Activated naive CD4-positive, alpha-beta T cell (primary cell): ENCODE results near the gene MRPS27.
"Not testable (repeated sequence)": the region's sequence is repeated elsewhere in the genome, so short reads cannot be mapped to it uniquely, and the experiment has no call there.

Experiments used
- DNase-seq, 4 experiments: peaks; one replicate each; lab custom pipeline; 2025; lab: John Stamatoyannopoulos, UW

Gene MRPS27

GRCh38 chr5:72325566-72326305, 5.7 kb upstream of the MRPS27 start:
- no peak for DNase-seq

- no peak for DNase-seq
These were observed 4.3 kb upstream of the MRPS27 start for GRCh38 chr5:72324189-72324825.

GRCh38 chr5:72319435-72319975, 535 bp downstream of the MRPS27 start:
- not testable (repeated sequence) for DNase-seq

- DNase-seq = no peak
These were observed 5.4 kb downstream of the MRPS27 start for GRCh38 chr5:72314571-72315172.

- DNase-seq = no peak
These were observed 6.9 kb downstream of the MRPS27 start for GRCh38 chr5:72313141-72313540.

GRCh38 chr5:72308853-72309191, 11.2 kb downstream of the MRPS27 start:
- no peak for DNase-seq

- DNase-seq = peak; percentile 89 to 94 (median 91)
These were observed 11.8 kb downstream of the MRPS27 start for GRCh38 chr5:72307968-72308852.

- DNase-seq = no peak
These were observed 12.5 kb downstream of the MRPS27 start for GRCh38 chr5:72307573-72307967.

- DNase-seq = no peak
These were observed 14.6 kb downstream of the MRPS27 start for GRCh38 chr5:72305194-72306142.

- DNase-seq = no peak
These were observed 17.9 kb downstream of the MRPS27 start for GRCh38 chr5:72302171-72302570.

GRCh38 chr5:72301557-72301956, 18.5 kb downstream of the MRPS27 start:
- no peak for DNase-seq

- DNase-seq = no peak
These were observed 19.3 kb downstream of the MRPS27 start for GRCh38 chr5:72300590-72301339.

- DNase-seq = no peak
These were observed 21.3 kb downstream of the MRPS27 start for GRCh38 chr5:72298711-72299110.

- not testable (repeated sequence) for DNase-seq
These were observed 21.9 kb downstream of the MRPS27 start for GRCh38 chr5:72298136-72298535.

GRCh38 chr5:72296256-72296655, 23.8 kb downstream of the MRPS27 start:
- DNase-seq = no peak

GRCh38 chr5:72295539-72295938, 24.5 kb downstream of the MRPS27 start:
- no peak for DNase-seq

- no peak for DNase-seq
These were observed 25.6 kb downstream of the MRPS27 start for GRCh38 chr5:72294473-72294872.

- no peak for DNase-seq
These were observed 26.5 kb downstream of the MRPS27 start for GRCh38 chr5:72293495-72294055.

GRCh38 chr5:72292411-72292810, 27.6 kb downstream of the MRPS27 start:
- no peak for DNase-seq

- no peak for DNase-seq
These were observed 28.4 kb downstream of the MRPS27 start for GRCh38 chr5:72291601-72292000.
